MM.1S (cell line): ENCODE results near the gene SPTBN2.
A peak's percentile ranks its signal among the peaks of the same experiment; 100 is the strongest.

Experiments
- DNase-seq: peaks from one replicate; pipeline ENCODE4 v3.0.0-alpha.2; 2015
- H2AFZ ChIP-seq: fragments of 300-600 bp; sonication (generic); 2 replicates; pipeline ENCODE4 v1.6.0; 2016; ENCODE audit warnings: antibody characterized with exemption, low read length
- H3F3A ChIP-seq: fragments of 300-600 bp; sonication (generic); 2 replicates; pipeline ENCODE4 v1.6.1; 2016; ENCODE audit warnings: mild to moderate bottlenecking, antibody characterized with exemption, low read length, moderate library complexity, mixed read lengths; ENCODE audit not compliant: insufficient read depth
- H3K27ac ChIP-seq: fragments of 300-600 bp; sonication (generic); 2 replicates; pipeline ENCODE4 v1.5.1; 2016; ENCODE audit warnings: mild to moderate bottlenecking, low read length
- H3K27me3 ChIP-seq: fragments of 300-600 bp; sonication (generic); replicated peaks from 2 replicates; pipeline ENCODE4 v1.6.0; 2016; ENCODE audit warnings: low read length; ENCODE audit not compliant: insufficient read depth
- H3K36me3 ChIP-seq: fragments of 300-600 bp; sonication (generic); replicated peaks from 2 replicates; pipeline ENCODE4 v1.6.1; 2016; ENCODE audit warnings: mild to moderate bottlenecking, low read length, mixed read lengths; ENCODE audit not compliant: insufficient read depth
- H3K4me1 ChIP-seq: fragments of 300-600 bp; sonication (generic); 2 replicates; pipeline ENCODE4 v1.6.1; 2016; ENCODE audit warnings: low read length, mixed read lengths
- H3K4me2 ChIP-seq: fragments of 300-600 bp; sonication (generic); 2 replicates; pipeline ENCODE4 v1.6.0; 2016; ENCODE audit warnings: low read depth, low read length
- H3K4me3 ChIP-seq: fragments of 300-600 bp; sonication (generic); 2 replicates; pipeline ENCODE4 v1.5.1; 2016; ENCODE audit warnings: low read length, mixed read lengths
- H3K79me2 ChIP-seq: fragments of 300-600 bp; sonication (generic); 2 replicates; pipeline ENCODE4 v1.6.1; 2016; ENCODE audit warnings: mixed run types, low read length, mixed read lengths
- H3K9ac ChIP-seq: fragments of 300-600 bp; sonication (generic); 2 replicates; pipeline ENCODE4 v1.6.1; 2016; ENCODE audit warnings: low read length, mixed read lengths
- H3K9me2 ChIP-seq: fragments of 300-600 bp; sonication (generic); replicated peaks from 2 replicates; pipeline ENCODE4 v1.6.1; 2016; ENCODE audit warnings: mild to moderate bottlenecking, low read length, mixed read lengths; ENCODE audit not compliant: insufficient read depth
- H3K9me3 ChIP-seq: fragments of 300-600 bp; sonication (generic); replicated peaks from 2 replicates; pipeline ENCODE4 v1.6.1; 2016; ENCODE audit warnings: mild to moderate bottlenecking, low read length, mixed read lengths; ENCODE audit not compliant: insufficient read depth
- H4K20me1 ChIP-seq: fragments of 300-600 bp; sonication (generic); 2 replicates; pipeline ENCODE4 v1.6.1; 2016; ENCODE audit warnings: mild to moderate bottlenecking, low read length, moderate library complexity, mixed read lengths; ENCODE audit not compliant: insufficient read depth
- EZH2 ChIP-seq: fragments of 300-600 bp; sonication (generic); optimal IDR thresholded peaks from 2 replicates; pipeline ENCODE3; 2017; ENCODE audit warnings: low read depth, mild to moderate bottlenecking, antibody characterized with exemption, low read length, mixed read lengths
- EZH2phosphoT487 ChIP-seq: fragments of 300-600 bp; sonication (generic); IDR thresholded peaks from 2 replicates; pipeline ENCODE4 v1.6.1; 2018; ENCODE audit warnings: antibody characterized with exemption, low read length
- TF ChIP-seq, protein P1 (sequence below): fragments of 300-600 bp; sonication (generic); IDR thresholded peaks from 2 replicates; pipeline ENCODE4 v1.5.1; 2016; ENCODE audit warnings: antibody characterized with exemption, low read length, mixed read lengths

Gene SPTBN2

GRCh38 chr11:66684635-66685034 lies 44.4 kb downstream of the SPTBN2 start:
- TF ChIP-seq, protein P1, sequence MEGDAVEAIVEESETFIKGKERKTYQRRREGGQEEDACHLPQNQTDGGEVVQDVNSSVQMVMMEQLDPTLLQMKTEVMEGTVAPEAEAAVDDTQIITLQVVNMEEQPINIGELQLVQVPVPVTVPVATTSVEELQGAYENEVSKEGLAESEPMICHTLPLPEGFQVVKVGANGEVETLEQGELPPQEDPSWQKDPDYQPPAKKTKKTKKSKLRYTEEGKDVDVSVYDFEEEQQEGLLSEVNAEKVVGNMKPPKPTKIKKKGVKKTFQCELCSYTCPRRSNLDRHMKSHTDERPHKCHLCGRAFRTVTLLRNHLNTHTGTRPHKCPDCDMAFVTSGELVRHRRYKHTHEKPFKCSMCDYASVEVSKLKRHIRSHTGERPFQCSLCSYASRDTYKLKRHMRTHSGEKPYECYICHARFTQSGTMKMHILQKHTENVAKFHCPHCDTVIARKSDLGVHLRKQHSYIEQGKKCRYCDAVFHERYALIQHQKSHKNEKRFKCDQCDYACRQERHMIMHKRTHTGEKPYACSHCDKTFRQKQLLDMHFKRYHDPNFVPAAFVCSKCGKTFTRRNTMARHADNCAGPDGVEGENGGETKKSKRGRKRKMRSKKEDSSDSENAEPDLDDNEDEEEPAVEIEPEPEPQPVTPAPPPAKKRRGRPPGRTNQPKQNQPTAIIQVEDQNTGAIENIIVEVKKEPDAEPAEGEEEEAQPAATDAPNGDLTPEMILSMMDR: no peak
- H3K79me2 ChIP-seq: no peaks in the 10 kb centered on the region
- H3K4me3 ChIP-seq: no peak overlapping the region
- no peak for DNase-seq
- H4K20me1 ChIP-seq: no peaks in the 10 kb centered on the region
- H3F3A ChIP-seq: no peaks in the 10 kb centered on the region
- H3K4me2 ChIP-seq: no peak overlapping the region
- no peaks in the 10 kb centered on the region for H3K9me3 ChIP-seq
- H3K4me1 ChIP-seq: no peaks in the 10 kb centered on the region
- no peak overlapping the region for H3K27ac ChIP-seq
- no peak overlapping the region for H2AFZ ChIP-seq
- H3K36me3 ChIP-seq: no peaks in the 10 kb centered on the region
- H3K9ac ChIP-seq: no peak overlapping the region
- H3K9me2 ChIP-seq: no peaks in the 10 kb centered on the region
- H3K27me3 ChIP-seq: no peaks in the 10 kb centered on the region

DNA sequence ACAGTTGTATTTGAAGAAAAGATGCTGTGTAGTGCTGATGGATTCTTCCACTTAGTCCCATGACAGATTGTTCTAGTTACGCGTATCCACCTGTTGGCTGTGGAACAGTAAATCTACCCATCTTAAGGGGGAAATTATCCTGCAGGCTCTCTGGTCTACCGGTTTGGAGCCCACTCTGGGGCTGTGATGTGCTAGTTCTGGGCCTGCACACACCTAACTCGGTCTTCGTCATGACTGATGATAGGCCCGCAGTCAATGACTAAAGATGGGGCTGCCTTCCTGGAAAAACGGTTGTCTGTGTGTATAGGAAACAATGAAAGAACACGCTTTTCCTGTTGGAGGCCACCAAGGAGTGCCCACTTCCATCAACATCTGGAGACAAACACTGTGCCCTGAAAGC lies 45.1 kb downstream of the SPTBN2 start:
- Histone ChIP-seq H3K4me1 (no peaks in the 10 kb centered on the region), H2AFZ (no peak overlapping the region), H3K36me3 (no peaks in the 10 kb centered on the region), H3K9ac (no peak overlapping the region), H3K9me2 (no peaks in the 10 kb centered on the region), H3K27ac (no peak overlapping the region), H3K4me2 (no peak overlapping the region), H3K79me2 (no peaks in the 10 kb centered on the region), H3K27me3 (no peaks in the 10 kb centered on the region), H4K20me1 (no peaks in the 10 kb centered on the region), H3K9me3 (no peaks in the 10 kb centered on the region), H3K4me3 (no peak overlapping the region), H3F3A (no peaks in the 10 kb centered on the region)
- no peak for TF ChIP-seq EZH2
- no peak for DNase-seq

DNA sequence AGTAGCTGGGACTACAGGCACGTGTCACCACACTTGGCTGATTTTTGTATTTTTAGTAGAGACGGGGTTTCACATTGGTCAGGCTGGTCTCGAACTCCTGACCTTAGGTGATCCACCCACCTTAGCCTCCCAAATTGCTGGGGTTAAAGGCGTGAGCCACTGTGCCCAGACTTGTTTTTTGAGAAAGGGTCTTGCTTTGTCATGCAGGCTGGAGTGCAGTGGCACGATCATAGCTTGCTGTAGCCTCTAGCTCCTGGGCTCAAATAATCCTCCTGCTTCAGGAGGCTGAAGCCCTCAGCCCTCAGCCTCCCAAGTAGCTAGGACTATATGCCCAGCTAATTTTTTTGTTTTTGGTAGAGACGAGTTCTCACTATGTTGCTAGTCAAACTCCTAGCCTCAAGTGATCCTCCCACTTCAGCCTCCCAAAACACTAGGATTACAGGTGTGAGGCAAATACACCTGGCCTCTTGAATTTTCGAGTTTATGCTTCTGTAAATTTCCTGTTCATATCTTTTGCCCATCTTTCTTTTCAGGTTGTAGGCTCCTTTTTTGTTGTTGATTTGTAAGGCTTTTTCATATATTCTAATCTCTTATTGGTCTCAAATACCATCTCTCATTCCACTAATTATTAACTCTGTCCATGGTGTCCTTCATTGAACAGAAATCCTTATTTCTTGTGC lies 47.9 kb downstream of the SPTBN2 start:
- Histone ChIP-seq H2AFZ (no peak overlapping the region), H3K27ac (no peak overlapping the region), H3K36me3 (no peaks in the 10 kb centered on the region), H3K27me3 (no peaks in the 10 kb centered on the region), H3K9me3 (no peaks in the 10 kb centered on the region), H3K4me2 (no peak overlapping the region), H3K79me2 (peaks cover 11% of the 10 kb centered on the region), H3K9me2 (no peaks in the 10 kb centered on the region), H4K20me1 (no peaks in the 10 kb centered on the region), H3K4me3 (no peak overlapping the region), H3K4me1 (no peaks in the 10 kb centered on the region), H3F3A (peaks cover 11% of the 10 kb centered on the region), H3K9ac (no peak overlapping the region)
- DNase-seq: no peak
- TF ChIP-seq, protein P1: no peak
- TF ChIP-seq EZH2phosphoT487 (no peak), EZH2 (no peak)

DNA sequence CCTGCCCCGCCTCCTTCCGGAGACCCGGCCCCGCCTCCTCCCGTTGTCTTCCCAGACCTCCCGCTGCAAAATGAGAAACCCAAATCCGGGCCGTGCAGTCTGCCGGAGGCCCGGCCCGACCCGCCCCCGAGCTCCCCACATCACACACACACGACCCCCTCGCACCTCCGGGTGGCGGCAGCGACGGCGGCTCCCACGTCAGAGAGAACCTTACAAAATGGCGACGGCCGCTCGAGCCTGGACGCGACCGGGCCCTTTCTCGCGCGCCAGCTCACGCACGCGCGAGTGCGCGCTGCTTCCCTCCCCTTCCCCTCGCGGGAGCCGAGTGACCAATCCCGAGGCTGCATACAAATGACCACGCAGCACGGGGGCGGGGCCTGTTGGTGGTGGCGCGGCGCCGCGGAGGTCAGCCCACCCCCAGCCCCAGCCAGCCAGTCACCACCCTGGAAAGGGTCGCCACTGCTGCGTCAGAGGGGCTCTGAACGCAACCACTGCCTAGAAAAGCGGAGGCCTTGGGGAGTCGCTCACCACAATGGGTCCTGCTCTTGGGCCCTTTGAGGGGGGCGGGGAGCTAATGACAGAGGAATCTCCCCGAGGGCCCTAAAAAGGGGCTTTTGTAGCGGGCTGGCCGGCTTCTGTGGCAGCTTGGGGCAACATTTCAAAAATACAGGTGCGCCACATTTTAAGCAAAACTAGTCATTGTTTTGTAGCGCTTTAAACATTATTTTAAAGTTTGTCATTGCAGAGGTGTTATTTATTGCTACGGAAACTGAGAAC lies 51.2 kb downstream of the SPTBN2 start, which contains the start of gene RBM4B:
Gene RBM4B, minus strand, starts transcription at position 289 of the 777 bp plus-strand sequence. CDS start 808 bp downstream, outside the sequence.
- peaks cover 27% of the 10 kb centered on the region for H3K79me2 ChIP-seq
- no peaks in the 10 kb centered on the region for H3K27me3 ChIP-seq
- TF ChIP-seq EZH2phosphoT487 (no peak), EZH2 (no peak)
- TF ChIP-seq, protein P1: no peak
- H3F3A ChIP-seq: peaks cover 11% of the 10 kb centered on the region
- H3K4me3 ChIP-seq: peak within 1 kb of the TSS; percentile 77
- no peaks in the 10 kb centered on the region for H3K9me2 ChIP-seq
- H3K27ac ChIP-seq: peak within 1 kb of the TSS; percentile 86
- peak; percentile 94 for DNase-seq
- H2AFZ ChIP-seq: peak within 1 kb of the TSS; percentile 87
- no peaks in the 10 kb centered on the region for H3K4me1 ChIP-seq
- peak within 1 kb of the TSS; percentile 80 for H3K9ac ChIP-seq
- no peaks in the 10 kb centered on the region for H3K36me3 ChIP-seq
- H3K4me2 ChIP-seq: peak within 1 kb of the TSS; percentile 83
- no peaks in the 10 kb centered on the region for H4K20me1 ChIP-seq
- no peaks in the 10 kb centered on the region for H3K9me3 ChIP-seq
